DND-41 (cell line): ENCODE data around the gene UST.
"Not testable (repeated sequence)": the region's sequence is repeated elsewhere in the genome, so short reads cannot be mapped to it uniquely, and the experiment has no call there.

ENCODE experiments used
- ATAC-seq: fragments of 200-7000 bp; cut with Tn5 transposase; 3 replicates; pipeline ENCODE4 v1.9.1; 2021; ENCODE audit warnings: low read depth; ENCODE audit not compliant: insufficient read depth
- DNase-seq: peaks from one replicate; pipeline ENCODE4 v3.0.0-alpha.2; 2020
- H2AFZ ChIP-seq: 2 replicates; pipeline ENCODE4 v1.6.0; 2012; ENCODE audit warnings: low read depth, low read length
- H3K27ac ChIP-seq: 2 replicates; pipeline ENCODE4 v1.5.1; 2012; ENCODE audit warnings: low read length, inconsistent platforms
- H3K27me3 ChIP-seq: fragments of 200-600 bp; sonication (generic); 2 replicates; pipeline ENCODE4 v1.6.0; 2012; ENCODE audit warnings: low read length, mild to moderate bottlenecking, inconsistent platforms; ENCODE audit not compliant: insufficient read depth, poor library complexity
- H3K36me3 ChIP-seq: 2 replicates; pipeline ENCODE4 v1.5.1; 2012; ENCODE audit warnings: low read length, inconsistent platforms; ENCODE audit not compliant: insufficient read depth
- H3K4me1 ChIP-seq: 2 replicates; pipeline ENCODE4 v1.5.1; 2012; ENCODE audit warnings: mild to moderate bottlenecking, low read length; ENCODE audit not compliant: insufficient read depth
- H3K4me2 ChIP-seq: 2 replicates; pipeline ENCODE4 v1.6.0; 2012; ENCODE audit warnings: mild to moderate bottlenecking, moderate library complexity, low read length, inconsistent platforms; ENCODE audit not compliant: insufficient read depth
- H3K4me3 ChIP-seq, 2 experiments: fragments of 200-600 bp in 1 of 2; shearing (Covaris generic) in 1 of 2; 2 replicates each; pipeline ENCODE4 v1.5.1; 2012 to 2016; ENCODE audit warnings: inconsistent platforms in 2 of 2, low read length in 2 of 2, mild to moderate bottlenecking in 2 of 2, low read depth in 1 of 2, moderate library complexity in 1 of 2
- H3K79me2 ChIP-seq: 2 replicates; pipeline ENCODE4 v1.6.0; 2012; ENCODE audit warnings: low read length, inconsistent platforms; ENCODE audit not compliant: insufficient read depth
- H3K9ac ChIP-seq: 2 replicates; pipeline ENCODE4 v1.6.0; 2012; ENCODE audit warnings: low read depth, mild to moderate bottlenecking, inconsistent platforms, low read length, moderate library complexity
- H3K9me3 ChIP-seq: 2 replicates; pipeline ENCODE4 v1.5.1; 2012; ENCODE audit warnings: low read length, moderate library complexity, mild to moderate bottlenecking, inconsistent platforms; ENCODE audit not compliant: insufficient read depth, severe bottlenecking
- H4K20me1 ChIP-seq: 2 replicates; pipeline ENCODE4 v1.6.0; 2012; ENCODE audit warnings: low read length; ENCODE audit not compliant: insufficient read depth
- EZH2 ChIP-seq: IDR thresholded peaks from 3 replicates; pipeline ENCODE4 v1.6.1; 2012; ENCODE audit warnings: borderline replicate concordance, low read depth, mild to moderate bottlenecking, moderate library complexity, low read length, inconsistent platforms; ENCODE audit not compliant: severe bottlenecking
- TF ChIP-seq, protein P1 (sequence below): IDR thresholded peaks from 2 replicates; pipeline ENCODE4 v1.5.1; 2012; ENCODE audit warnings: borderline replicate concordance, low read length, moderate library complexity, mild to moderate bottlenecking; ENCODE audit not compliant: poor library complexity, severe bottlenecking; ENCODE audit errors: extremely low read depth

UST gene

DNA sequence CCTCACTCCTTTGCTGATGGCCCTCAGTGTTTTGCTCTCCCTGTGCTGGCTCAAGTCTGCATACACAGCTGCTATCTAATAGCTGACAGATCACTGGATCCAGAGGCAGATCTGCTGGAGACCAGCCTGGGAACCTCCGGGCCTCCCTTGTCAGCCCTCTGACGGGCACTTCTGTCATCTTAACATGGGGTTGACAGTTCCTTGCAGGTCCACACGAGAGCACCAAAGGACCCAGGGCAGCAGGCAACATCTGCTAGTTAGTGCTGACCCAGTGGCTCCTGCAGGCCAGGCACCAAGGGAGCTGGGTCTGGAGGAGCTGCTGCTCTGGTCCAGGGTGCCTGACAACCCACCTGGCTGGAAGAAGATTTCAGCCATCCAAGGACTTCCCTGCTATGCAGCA, 208.1 kb downstream of the UST start:
- Histone ChIP-seq H3K79me2 (no peaks in the 10 kb centered on the region), H2AFZ (no peak overlapping the region), H3K4me3 (no peak overlapping the region), H3K9ac (no peak overlapping the region), H4K20me1 (no peaks in the 10 kb centered on the region), H3K27ac (no peak overlapping the region), H3K36me3 (peaks cover 23% of the 10 kb centered on the region; the same call in 1 of the 2 replicates), H3K9me3 (peaks cover 3% of the 10 kb centered on the region), H3K27me3 (no peaks in the 10 kb centered on the region), H3K4me1 (peaks cover 15% of the 10 kb centered on the region), H3K4me2 (no peak overlapping the region)
- ATAC-seq: no peak
- TF ChIP-seq, protein P1, sequence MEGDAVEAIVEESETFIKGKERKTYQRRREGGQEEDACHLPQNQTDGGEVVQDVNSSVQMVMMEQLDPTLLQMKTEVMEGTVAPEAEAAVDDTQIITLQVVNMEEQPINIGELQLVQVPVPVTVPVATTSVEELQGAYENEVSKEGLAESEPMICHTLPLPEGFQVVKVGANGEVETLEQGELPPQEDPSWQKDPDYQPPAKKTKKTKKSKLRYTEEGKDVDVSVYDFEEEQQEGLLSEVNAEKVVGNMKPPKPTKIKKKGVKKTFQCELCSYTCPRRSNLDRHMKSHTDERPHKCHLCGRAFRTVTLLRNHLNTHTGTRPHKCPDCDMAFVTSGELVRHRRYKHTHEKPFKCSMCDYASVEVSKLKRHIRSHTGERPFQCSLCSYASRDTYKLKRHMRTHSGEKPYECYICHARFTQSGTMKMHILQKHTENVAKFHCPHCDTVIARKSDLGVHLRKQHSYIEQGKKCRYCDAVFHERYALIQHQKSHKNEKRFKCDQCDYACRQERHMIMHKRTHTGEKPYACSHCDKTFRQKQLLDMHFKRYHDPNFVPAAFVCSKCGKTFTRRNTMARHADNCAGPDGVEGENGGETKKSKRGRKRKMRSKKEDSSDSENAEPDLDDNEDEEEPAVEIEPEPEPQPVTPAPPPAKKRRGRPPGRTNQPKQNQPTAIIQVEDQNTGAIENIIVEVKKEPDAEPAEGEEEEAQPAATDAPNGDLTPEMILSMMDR: no peak
- TF ChIP-seq EZH2: no peak
- DNase-seq: no peak

DNA sequence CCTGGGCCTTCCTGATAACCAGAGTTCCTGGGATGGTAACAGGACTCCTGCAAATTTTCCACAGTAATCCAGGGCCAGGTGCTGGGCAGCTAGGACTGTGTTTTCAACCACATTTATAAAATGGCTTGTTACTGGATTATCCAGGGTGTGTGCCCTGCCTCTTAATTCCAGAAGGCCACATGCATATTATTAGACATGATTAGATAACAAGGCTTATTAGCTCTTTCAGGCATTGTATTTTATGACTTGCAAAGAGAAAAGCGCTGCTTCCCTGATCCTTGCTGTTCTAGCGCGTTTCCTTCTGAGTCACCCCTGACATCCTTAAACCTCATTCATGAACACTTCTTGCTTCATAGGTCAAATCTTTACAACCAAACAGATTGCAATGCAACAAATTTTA, 208.6 kb downstream of the UST start:
- no peak overlapping the region for H3K4me3 ChIP-seq
- peaks cover 15% of the 10 kb centered on the region for H3K4me1 ChIP-seq
- no peak overlapping the region for H2AFZ ChIP-seq
- H3K27ac ChIP-seq: no peak overlapping the region
- no peak overlapping the region for H3K4me2 ChIP-seq
- TF ChIP-seq EZH2: no peak
- TF ChIP-seq, protein P1: no peak
- H3K36me3 ChIP-seq: peaks cover 23% of the 10 kb centered on the region; the same call in 1 of the 2 replicates
- H4K20me1 ChIP-seq: no peaks in the 10 kb centered on the region
- no peak overlapping the region for H3K9ac ChIP-seq
- DNase-seq (no peak), ATAC-seq (no peak)
- peaks cover 3% of the 10 kb centered on the region for H3K9me3 ChIP-seq
- no peaks in the 10 kb centered on the region for H3K79me2 ChIP-seq
- H3K27me3 ChIP-seq: no peaks in the 10 kb centered on the region

DNA sequence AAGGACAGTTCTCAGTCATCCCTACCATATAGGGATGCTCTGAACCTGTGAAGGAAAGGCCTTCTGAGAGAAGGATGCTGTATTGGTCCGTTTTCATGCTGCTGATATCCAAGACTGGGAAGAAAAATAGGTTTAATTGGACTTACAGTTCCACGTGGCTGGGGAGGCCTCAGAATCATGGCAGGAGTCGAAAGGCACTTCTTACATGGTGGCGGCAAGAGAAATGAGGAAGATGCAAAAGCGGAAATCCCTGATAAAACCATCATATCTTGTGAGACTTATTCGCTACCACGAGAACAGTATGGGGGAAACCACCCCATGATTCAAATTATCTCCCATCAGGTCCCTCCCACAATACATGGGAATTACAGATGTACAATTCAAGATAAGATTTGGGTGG, 209.3 kb downstream of the UST start:
- not testable (repeated sequence) for H3K27ac ChIP-seq, ATAC-seq, H2AFZ ChIP-seq, H3K79me2 ChIP-seq, H3K4me2 ChIP-seq, H3K9ac ChIP-seq, H3K4me3 ChIP-seq, H4K20me1 ChIP-seq, H3K9me3 ChIP-seq, DNase-seq, H3K27me3 ChIP-seq
- Histone ChIP-seq H3K4me1 (peaks cover 15% of the 10 kb centered on the region), H3K36me3 (peaks cover 23% of the 10 kb centered on the region; the same call in 1 of the 2 replicates)

DNA sequence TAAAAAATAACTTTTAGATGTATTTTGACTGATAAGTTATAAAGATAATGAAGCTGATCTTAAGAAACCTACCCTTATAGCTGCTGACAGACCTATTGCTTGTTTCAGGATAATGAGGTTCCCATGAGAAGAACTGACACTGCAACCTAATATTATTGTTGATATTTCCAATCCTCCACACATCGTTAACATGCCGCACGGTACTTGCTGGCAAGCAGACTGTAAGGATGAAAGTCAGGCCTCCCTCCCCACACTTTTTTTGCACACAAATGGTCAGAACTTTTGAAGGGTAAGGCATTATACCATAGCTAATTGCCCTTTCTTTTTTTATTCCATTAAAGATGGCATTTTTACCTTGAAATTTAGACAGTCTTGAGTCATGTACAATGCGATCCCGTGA, 210.9 kb downstream of the UST start:
- DNase-seq: no peak
- no peak for ATAC-seq
- Histone ChIP-seq H3K27ac (no peak overlapping the region), H3K4me3 (no peak overlapping the region), H3K79me2 (no peaks in the 10 kb centered on the region), H3K9ac (no peak overlapping the region), H4K20me1 (no peaks in the 10 kb centered on the region), H3K4me1 (no peaks in the 10 kb centered on the region; the same call in 1 of the 2 replicates), H3K4me2 (no peak overlapping the region), H3K9me3 (peaks cover 3% of the 10 kb centered on the region), H3K36me3 (peaks cover 23% of the 10 kb centered on the region; the same call in 1 of the 2 replicates), H2AFZ (no peak overlapping the region), H3K27me3 (no peaks in the 10 kb centered on the region)
- TF ChIP-seq, protein P1: no peak
- TF ChIP-seq EZH2: no peak
